ENCODE data around the gene UFSP2. TPM values are rescaled to one million over a fixed set of nuclear protein-coding genes. Genes with fewer than 3 reads are reported as not detected.

UFSP2 gene
- total and polyA plus RNA-seq, 2 of the 4 experiments (the other 2 are of a cell fraction), result 21.8 to 43.7 TPM

DNA sequence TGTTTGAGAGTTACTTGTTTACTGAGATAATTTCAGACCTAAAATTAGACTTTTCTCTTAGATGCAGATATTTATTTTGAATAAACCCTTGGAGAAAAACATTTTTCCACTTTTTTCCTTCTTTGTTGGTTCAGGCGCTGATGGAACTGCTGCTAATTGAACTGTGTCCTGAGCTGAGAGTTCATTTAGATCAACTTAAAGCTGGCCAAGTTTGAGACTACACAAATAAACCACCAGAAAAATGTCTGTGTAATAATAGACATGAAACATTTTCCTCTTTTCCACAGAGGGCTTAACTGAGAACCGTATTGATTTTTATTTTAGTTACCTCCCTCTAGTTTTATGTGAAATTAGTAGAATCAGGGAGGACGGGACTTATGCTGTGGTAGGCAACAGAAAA lies 62.5 kb downstream of the UFSP2 start:
- Histone ChIP-seq H3K4ac (ENCODE audit: low read depth, low read length) (no peak overlapping the region), H3K14ac (replicated peaks; ENCODE audit: low read depth, low read length) (no peak overlapping the region), H2BK120ac (ENCODE audit: low read depth, low read length) (no peak overlapping the region), H3K79me1 (ENCODE audit: low read depth in 1 of 2, low read length in 2 of 2) (no peaks in the 10 kb centered on the region; a peak in 1 of 4 replicates), H2AFZ (replicated peaks; ENCODE audit: low read length, poor library complexity) (no peak overlapping the region), H2BK5ac (ENCODE audit: low read depth, low read length, poor library complexity, severe bottlenecking) (no peak overlapping the region), H3K23ac (ENCODE audit: low read depth, low read length) (no peak overlapping the region), H3K56ac (ENCODE audit: extremely low read depth, insufficient read depth, low read length) (no peak overlapping the region), H4K91ac (ENCODE audit: insufficient read depth, low read depth, low read length) (no peak overlapping the region), H3K9me1 (ENCODE audit: insufficient read depth, low read length) (0 out of 2 replicates have a peak, but pooled peaks cover 4% of the 10 kb centered on the region), H3K4me3 (ENCODE audit: insufficient read depth, low read depth, low read length) (no peak overlapping the region), H3K4me2 (ENCODE audit: low read depth, low read length) (no peak overlapping the region), H2BK15ac (ENCODE audit: low read depth, low read length) (no peak overlapping the region), H3K9me3 (ENCODE audit: control insufficient read depth, insufficient read depth, low read length) (no peaks in the 10 kb centered on the region), H3K27me3 (ENCODE audit: control insufficient read depth, insufficient read depth, low read length) (no peaks in the 10 kb centered on the region), H2AK9ac (replicated peaks; ENCODE audit: low read depth, low read length, poor library complexity) (no peak overlapping the region), H2BK20ac (ENCODE audit: low read depth, low read length) (no peak overlapping the region), H3K36me3 (ENCODE audit: control insufficient read depth, insufficient read depth, low read length) (peaks cover 3% of the 10 kb centered on the region), H4K5ac (ENCODE audit: low read depth, low read length) (no peak overlapping the region), H3K4me1 (ENCODE audit: control insufficient read depth, insufficient read depth, low read length) (peaks cover 3% of the 10 kb centered on the region), H3K18ac (ENCODE audit: low read depth, low read length) (no peak overlapping the region), H4K20me1 (ENCODE audit: insufficient read depth, low read length) (no peaks in the 10 kb centered on the region), H3K9ac (ENCODE audit: low read depth, low read length) (no peak overlapping the region), H4K8ac (ENCODE audit: low read depth in 2 of 2, low read length in 2 of 2) (no peak overlapping the region), H2AK5ac (ENCODE audit: low read depth, low read length) (no peak overlapping the region), H3K27ac (ENCODE audit: insufficient read depth, low read length) (no peak overlapping the region)
- POLR2A ChIA-PET (ENCODE audit: unreplicated experiment), result no interaction called here
- intact Hi-C loops (cut with micrococcal nuclease), result loop anchor here (10.0 kb wide), 1 partner anchor 148 kb away; no protein-coding TSS in a partner anchor
- in situ Hi-C loops (cut with MboI; ENCODE audit: low sequenced_read_pairs), result no loop called here
- dilution Hi-C loops (cut with HindIII; ENCODE audit: low sequenced_read_pairs, unreplicated experiment), result no loop called here
- DNase-seq, result no peak
- ATAC-seq (ENCODE audit: low read depth), result no peak
- no CpG with 5 or more reads among the region's 3 CpGs for WGBS, 2 experiments (ENCODE audit: extremely low coverage in 2 of 2, insufficient read length in 1 of 2)
- TF ChIP-seq, protein P1, sequence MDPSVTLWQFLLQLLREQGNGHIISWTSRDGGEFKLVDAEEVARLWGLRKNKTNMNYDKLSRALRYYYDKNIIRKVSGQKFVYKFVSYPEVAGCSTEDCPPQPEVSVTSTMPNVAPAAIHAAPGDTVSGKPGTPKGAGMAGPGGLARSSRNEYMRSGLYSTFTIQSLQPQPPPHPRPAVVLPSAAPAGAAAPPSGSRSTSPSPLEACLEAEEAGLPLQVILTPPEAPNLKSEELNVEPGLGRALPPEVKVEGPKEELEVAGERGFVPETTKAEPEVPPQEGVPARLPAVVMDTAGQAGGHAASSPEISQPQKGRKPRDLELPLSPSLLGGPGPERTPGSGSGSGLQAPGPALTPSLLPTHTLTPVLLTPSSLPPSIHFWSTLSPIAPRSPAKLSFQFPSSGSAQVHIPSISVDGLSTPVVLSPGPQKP (IDR thresholded peaks at IDR 0.05; ENCODE audit: borderline replicate concordance, low read depth, low read length), result no peak
- no peak for TF ChIP-seq MXI1 (IDR thresholded peaks at IDR 0.05; ENCODE audit: borderline replicate concordance, low read depth, low read length)
- TF ChIP-seq RCOR1 (IDR thresholded peaks at IDR 0.05; ENCODE audit: insufficient replicate concordance, low read length), result no peak
- no peak for TF ChIP-seq SMC3 (IDR thresholded peaks at IDR 0.05; ENCODE audit: low read depth, low read length)
- no peak for TF ChIP-seq MAFK (IDR thresholded peaks at IDR 0.05; ENCODE audit: low read depth, low read length)
- no peak for TF ChIP-seq CEBPB (IDR thresholded peaks at IDR 0.05; ENCODE audit: low read depth, low read length)
- no peak for TF ChIP-seq FOS (IDR thresholded peaks at IDR 0.05; ENCODE audit: low read depth, low read length)
- TF ChIP-seq, protein P2, sequence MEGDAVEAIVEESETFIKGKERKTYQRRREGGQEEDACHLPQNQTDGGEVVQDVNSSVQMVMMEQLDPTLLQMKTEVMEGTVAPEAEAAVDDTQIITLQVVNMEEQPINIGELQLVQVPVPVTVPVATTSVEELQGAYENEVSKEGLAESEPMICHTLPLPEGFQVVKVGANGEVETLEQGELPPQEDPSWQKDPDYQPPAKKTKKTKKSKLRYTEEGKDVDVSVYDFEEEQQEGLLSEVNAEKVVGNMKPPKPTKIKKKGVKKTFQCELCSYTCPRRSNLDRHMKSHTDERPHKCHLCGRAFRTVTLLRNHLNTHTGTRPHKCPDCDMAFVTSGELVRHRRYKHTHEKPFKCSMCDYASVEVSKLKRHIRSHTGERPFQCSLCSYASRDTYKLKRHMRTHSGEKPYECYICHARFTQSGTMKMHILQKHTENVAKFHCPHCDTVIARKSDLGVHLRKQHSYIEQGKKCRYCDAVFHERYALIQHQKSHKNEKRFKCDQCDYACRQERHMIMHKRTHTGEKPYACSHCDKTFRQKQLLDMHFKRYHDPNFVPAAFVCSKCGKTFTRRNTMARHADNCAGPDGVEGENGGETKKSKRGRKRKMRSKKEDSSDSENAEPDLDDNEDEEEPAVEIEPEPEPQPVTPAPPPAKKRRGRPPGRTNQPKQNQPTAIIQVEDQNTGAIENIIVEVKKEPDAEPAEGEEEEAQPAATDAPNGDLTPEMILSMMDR (conservative IDR thresholded peaks at IDR 0.05; ENCODE audit: low read depth, low read length), result no peak
- no peak for TF ChIP-seq CHD1 (IDR thresholded peaks at IDR 0.05; ENCODE audit: low read depth, low read length)
- no TSS peak for BruUV-seq (replicated peaks)
- CTCF ChIA-PET, result no interaction called here

All from IMR-90 (cell line).